ENCODE measurements around the gene MBTD1.

Gene MBTD1

DNA sequence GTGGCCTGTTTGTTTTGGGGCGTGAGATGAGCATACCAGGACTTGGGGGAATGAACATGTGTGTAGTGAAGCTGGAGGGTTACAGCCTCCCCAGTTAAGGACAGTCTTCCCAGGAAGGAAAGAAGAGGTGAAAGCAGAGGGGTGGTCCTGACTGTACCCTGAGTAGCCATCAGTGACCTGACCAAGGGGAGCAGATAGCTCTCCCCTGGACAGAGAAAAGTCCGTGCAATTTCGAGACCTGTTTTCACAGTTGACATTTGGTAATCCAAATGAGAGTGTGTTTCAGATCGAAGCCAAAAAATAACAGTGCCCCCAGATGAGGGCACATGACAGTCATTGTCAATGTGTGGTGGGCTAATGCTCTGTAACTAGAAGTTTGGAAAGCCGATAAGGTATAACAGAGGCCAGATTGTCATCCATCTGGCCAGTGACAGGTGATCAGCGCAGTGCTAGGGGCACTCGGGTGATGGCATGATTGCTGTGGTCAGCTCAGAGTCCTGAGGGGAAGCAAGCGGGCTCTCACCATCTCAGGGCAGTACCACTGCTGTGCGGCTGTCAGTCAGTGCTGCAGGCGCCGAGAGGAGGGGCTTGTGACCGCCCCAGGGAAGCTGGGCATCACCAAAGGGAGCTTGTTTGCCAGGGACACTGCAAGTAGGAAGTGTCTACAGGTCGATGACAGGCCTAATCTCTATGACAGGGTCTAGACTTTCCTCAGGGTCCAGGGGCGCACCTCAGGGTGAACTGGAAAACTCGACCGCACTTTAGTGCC lies 94.8 kb downstream of the MBTD1 start:
- Histone ChIP-seq H3K4me2 (ENCODE audit: low read length, poor library complexity, severe bottlenecking) (peak overlapping the region; percentile 62), H3K14ac (ENCODE audit: low read length in 2 of 2) (no peak overlapping the region), H2AK5ac (ENCODE audit: low read length, severe bottlenecking) (peak overlapping the region; percentile 20), H3K18ac (ENCODE audit: low read depth in 1 of 2, low read length in 2 of 2) (peak overlapping the region; percentile 87 to 93), H3K4me3 (ENCODE audit: insufficient read depth in 1 of 2, low read depth in 1 of 2, low read length in 2 of 2) (peak overlapping the region; percentile 4 to 92), H3K79me1 (replicated peaks; ENCODE audit: low read length, poor library complexity, severe bottlenecking) (peaks cover 27% of the 10 kb centered on the region), H2AFZ (ENCODE audit: low read depth, low read length) (no peak overlapping the region), H2BK5ac (ENCODE audit: low read depth, low read length, poor library complexity, severe bottlenecking) (no peak overlapping the region), H3K36me3 (ENCODE audit: control insufficient read depth in 1 of 2, insufficient read depth in 2 of 2, low read depth in 1 of 2, low read length in 2 of 2) (peaks cover 52 to 55% of the 10 kb centered on the region in 2 experiments), H3K27me3 (ENCODE audit: control insufficient read depth in 1 of 2, insufficient read depth in 1 of 2, low read length in 2 of 2) (no peaks in the 10 kb centered on the region), H3K4me1 (ENCODE audit: control insufficient read depth, insufficient read depth, low read depth, low read length) (peaks cover 14% of the 10 kb centered on the region), H3K9me3 (ENCODE audit: control insufficient read depth, low read length) (no peaks in the 10 kb centered on the region), H2BK12ac (ENCODE audit: low read length in 2 of 2) (peak overlapping the region in 1 of 2 experiments; percentile 33), H3K27ac (ENCODE audit: low read length, poor library complexity, severe bottlenecking) (no peak overlapping the region), H4K8ac (ENCODE audit: low read length) (peak overlapping the region; percentile 99), H2BK120ac (ENCODE audit: low read depth, low read length) (peak overlapping the region; percentile 21), H4K91ac (ENCODE audit: low read length) (peak overlapping the region; percentile 91), H2BK15ac (ENCODE audit: low read depth, poor library complexity, severe bottlenecking) (no peak overlapping the region), H3K9ac (ENCODE audit: low read length) (peak overlapping the region; percentile 95), H3K23ac (ENCODE audit: low read length in 2 of 2) (no peak overlapping the region), H3K4ac (ENCODE audit: low read depth in 1 of 2, low read length in 2 of 2) (peak overlapping the region; percentile 71 to 84)
- 55% methylated on average over 16 of the region's 16 CpGs for WGBS
- DNase-seq: no peak

DNA sequence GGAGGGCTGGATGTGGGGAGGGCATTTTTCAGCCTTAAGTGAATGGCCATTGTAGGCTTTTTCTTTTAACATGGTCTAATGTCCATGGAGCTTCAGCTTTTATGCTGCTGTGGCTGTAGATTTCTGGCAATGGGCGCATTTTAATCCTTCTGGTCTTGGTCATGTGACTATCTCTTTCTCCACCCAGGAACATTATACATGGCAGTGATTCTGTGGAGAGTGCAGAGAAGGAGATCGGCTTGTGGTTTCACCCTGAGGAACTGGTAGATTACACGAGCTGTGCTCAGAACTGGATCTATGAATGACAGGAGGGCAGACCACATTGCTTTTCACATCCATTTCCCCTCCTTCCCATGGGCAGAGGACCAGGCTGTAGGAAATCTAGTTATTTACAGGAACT lies 98.3 kb downstream of the MBTD1 start:
- H3K4me2 ChIP-seq (ENCODE audit: low read length, poor library complexity, severe bottlenecking): no peak overlapping the region
- no peak overlapping the region for H3K27ac ChIP-seq (ENCODE audit: low read length, poor library complexity, severe bottlenecking)
- H3K36me3 ChIP-seq (ENCODE audit: control insufficient read depth in 1 of 2, insufficient read depth in 2 of 2, low read depth in 1 of 2, low read length in 2 of 2): peaks cover 41 to 62% of the 10 kb centered on the region in 2 experiments
- H3K27me3 ChIP-seq (ENCODE audit: control insufficient read depth in 1 of 2, insufficient read depth in 1 of 2, low read length in 2 of 2): no peaks in the 10 kb centered on the region
- peaks cover 26% of the 10 kb centered on the region for H3K79me1 ChIP-seq (replicated peaks; ENCODE audit: low read length, poor library complexity, severe bottlenecking)
- H2BK12ac ChIP-seq (ENCODE audit: low read length in 2 of 2): no peak overlapping the region
- H2AFZ ChIP-seq (ENCODE audit: low read depth, low read length): no peak overlapping the region
- H4K8ac ChIP-seq (ENCODE audit: low read length): no peak overlapping the region
- H3K18ac ChIP-seq (ENCODE audit: low read depth in 1 of 2, low read length in 2 of 2): no peak overlapping the region
- no peak overlapping the region for H3K4me3 ChIP-seq (ENCODE audit: insufficient read depth in 1 of 2, low read depth in 1 of 2, low read length in 2 of 2)
- no peak overlapping the region for H3K4ac ChIP-seq (ENCODE audit: low read depth in 1 of 2, low read length in 2 of 2)
- no peak overlapping the region for H2BK120ac ChIP-seq (ENCODE audit: low read depth, low read length)
- no peaks in the 10 kb centered on the region for H3K9me3 ChIP-seq (ENCODE audit: control insufficient read depth, low read length)
- DNase-seq: no peak
- H3K14ac ChIP-seq (ENCODE audit: low read length in 2 of 2): no peak overlapping the region
- H3K4me1 ChIP-seq (ENCODE audit: control insufficient read depth, insufficient read depth, low read depth, low read length): peaks cover 6% of the 10 kb centered on the region
- H4K91ac ChIP-seq (ENCODE audit: low read length): no peak overlapping the region
- no peak overlapping the region for H2AK5ac ChIP-seq (ENCODE audit: low read length, severe bottlenecking)
- H2BK15ac ChIP-seq (ENCODE audit: low read depth, poor library complexity, severe bottlenecking): no peak overlapping the region
- H3K23ac ChIP-seq (ENCODE audit: low read length in 2 of 2): no peak overlapping the region
- no peak overlapping the region for H3K9ac ChIP-seq (ENCODE audit: low read length)
- WGBS: 90% methylated on average over 2 of the region's 3 CpGs
- no peak overlapping the region for H2BK5ac ChIP-seq (ENCODE audit: low read depth, low read length, poor library complexity, severe bottlenecking)

DNA sequence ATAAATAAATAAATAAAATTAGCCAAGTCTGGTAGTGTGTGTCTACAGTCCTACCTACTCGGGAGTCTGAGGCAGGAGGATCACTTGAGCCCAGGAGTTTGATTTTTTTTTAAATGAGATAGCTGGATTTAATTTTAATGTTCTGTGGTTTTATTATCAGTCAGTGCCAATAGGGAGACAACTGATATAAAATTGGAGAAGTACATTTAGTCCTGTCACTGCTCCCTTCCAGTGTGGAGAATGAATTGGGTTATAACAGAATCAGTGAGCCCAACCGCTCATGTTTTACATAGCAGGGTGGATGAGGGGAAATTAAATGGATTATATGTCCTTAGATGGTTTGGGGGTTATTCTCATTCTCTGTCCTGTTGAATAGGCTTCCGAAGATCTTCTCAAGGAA lies 100.2 kb downstream of the MBTD1 start:
- Histone ChIP-seq H4K8ac (ENCODE audit: low read length) (no peak overlapping the region), H4K91ac (ENCODE audit: low read length) (no peak overlapping the region), H3K36me3 (ENCODE audit: control insufficient read depth in 1 of 2, insufficient read depth in 2 of 2, low read depth in 1 of 2, low read length in 2 of 2) (peaks cover 41 to 71% of the 10 kb centered on the region in 2 experiments), H3K23ac (ENCODE audit: low read length in 2 of 2) (no peak overlapping the region), H3K14ac (ENCODE audit: low read length in 2 of 2) (no peak overlapping the region), H3K27me3 (ENCODE audit: control insufficient read depth in 1 of 2, insufficient read depth in 1 of 2, low read length in 2 of 2) (no peaks in the 10 kb centered on the region), H3K4ac (ENCODE audit: low read depth in 1 of 2, low read length in 2 of 2) (no peak overlapping the region), H2AFZ (ENCODE audit: low read depth, low read length) (no peak overlapping the region), H3K4me2 (ENCODE audit: low read length, poor library complexity, severe bottlenecking) (no peak overlapping the region), H2BK120ac (ENCODE audit: low read depth, low read length) (no peak overlapping the region), H3K27ac (ENCODE audit: low read length, poor library complexity, severe bottlenecking) (no peak overlapping the region), H3K4me1 (ENCODE audit: control insufficient read depth, insufficient read depth, low read depth, low read length) (peaks cover 4% of the 10 kb centered on the region), H3K18ac (ENCODE audit: low read depth in 1 of 2, low read length in 2 of 2) (no peak overlapping the region), H3K79me1 (replicated peaks; ENCODE audit: low read length, poor library complexity, severe bottlenecking) (peaks cover 22% of the 10 kb centered on the region), H2AK5ac (ENCODE audit: low read length, severe bottlenecking) (no peak overlapping the region), H3K9ac (ENCODE audit: low read length) (no peak overlapping the region), H2BK5ac (ENCODE audit: low read depth, low read length, poor library complexity, severe bottlenecking) (no peak overlapping the region), H3K9me3 (ENCODE audit: control insufficient read depth, low read length) (no peaks in the 10 kb centered on the region), H2BK15ac (ENCODE audit: low read depth, poor library complexity, severe bottlenecking) (no peak overlapping the region), H3K4me3 (ENCODE audit: insufficient read depth in 1 of 2, low read depth in 1 of 2, low read length in 2 of 2) (no peak overlapping the region), H2BK12ac (ENCODE audit: low read length in 2 of 2) (no peak overlapping the region)
- whole genome bisulfite sequencing: 94% methylated on average over 3 of the region's 3 CpGs
- no peak for DNase-seq

DNA sequence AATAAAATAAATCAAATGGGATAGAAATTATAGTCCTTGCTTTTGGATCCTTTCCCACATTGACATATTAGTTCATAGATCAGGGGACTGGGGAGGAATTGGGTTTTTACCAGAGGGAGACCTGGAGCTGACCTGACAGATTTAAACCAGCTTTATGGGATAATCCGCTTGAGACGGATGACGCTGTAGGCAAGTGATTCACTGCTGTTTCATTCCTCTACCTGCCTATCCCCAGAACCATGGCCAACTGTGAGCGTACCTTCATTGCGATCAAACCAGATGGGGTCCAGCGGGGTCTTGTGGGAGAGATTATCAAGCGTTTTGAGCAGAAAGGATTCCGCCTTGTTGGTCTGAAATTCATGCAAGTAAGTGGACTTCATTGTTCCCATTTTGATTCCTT lies 104.4 kb downstream of the MBTD1 start:
- H2BK5ac ChIP-seq (ENCODE audit: low read depth, low read length, poor library complexity, severe bottlenecking): no peak overlapping the region
- H2AK5ac ChIP-seq (ENCODE audit: low read length, severe bottlenecking): no peak overlapping the region
- no peak for DNase-seq
- no peak overlapping the region for H2BK15ac ChIP-seq (ENCODE audit: low read depth, poor library complexity, severe bottlenecking)
- no peak overlapping the region for H3K14ac ChIP-seq (ENCODE audit: low read length in 2 of 2)
- H3K27me3 ChIP-seq (ENCODE audit: control insufficient read depth in 1 of 2, insufficient read depth in 1 of 2, low read length in 2 of 2): no peaks in the 10 kb centered on the region
- H3K9me3 ChIP-seq (ENCODE audit: control insufficient read depth, low read length): no peaks in the 10 kb centered on the region
- H4K8ac ChIP-seq (ENCODE audit: low read length): no peak overlapping the region
- no peak overlapping the region for H3K4me3 ChIP-seq (ENCODE audit: insufficient read depth in 1 of 2, low read depth in 1 of 2, low read length in 2 of 2)
- H3K9ac ChIP-seq (ENCODE audit: low read length): peak overlapping the region; percentile 92
- H2BK12ac ChIP-seq (ENCODE audit: low read length in 2 of 2): no peak overlapping the region
- H2BK120ac ChIP-seq (ENCODE audit: low read depth, low read length): no peak overlapping the region
- H3K4ac ChIP-seq (ENCODE audit: low read depth in 1 of 2, low read length in 2 of 2): no peak overlapping the region
- H4K91ac ChIP-seq (ENCODE audit: low read length): no peak overlapping the region
- H3K4me2 ChIP-seq (ENCODE audit: low read length, poor library complexity, severe bottlenecking): no peak overlapping the region
- peaks cover 6% of the 10 kb centered on the region for H3K4me1 ChIP-seq (ENCODE audit: control insufficient read depth, insufficient read depth, low read depth, low read length)
- H3K36me3 ChIP-seq (ENCODE audit: control insufficient read depth in 1 of 2, insufficient read depth in 2 of 2, low read depth in 1 of 2, low read length in 2 of 2): peaks cover 9 to 41% of the 10 kb centered on the region in 2 experiments
- no peak overlapping the region for H3K23ac ChIP-seq (ENCODE audit: low read length in 2 of 2)
- H3K18ac ChIP-seq (ENCODE audit: low read depth in 1 of 2, low read length in 2 of 2): no peak overlapping the region
- no peak overlapping the region for H2AFZ ChIP-seq (ENCODE audit: low read depth, low read length)
- H3K79me1 ChIP-seq (replicated peaks; ENCODE audit: low read length, poor library complexity, severe bottlenecking): peaks cover 14% of the 10 kb centered on the region
- no peak overlapping the region for H3K27ac ChIP-seq (ENCODE audit: low read length, poor library complexity, severe bottlenecking)
- WGBS: 97% methylated on average over 8 of the region's 8 CpGs

Data from mesenchymal stem cell (in vitro differentiated cells and primary cell).